Measurements from ENCODE around the gene RNF180.

RNF180 gene, protein sequence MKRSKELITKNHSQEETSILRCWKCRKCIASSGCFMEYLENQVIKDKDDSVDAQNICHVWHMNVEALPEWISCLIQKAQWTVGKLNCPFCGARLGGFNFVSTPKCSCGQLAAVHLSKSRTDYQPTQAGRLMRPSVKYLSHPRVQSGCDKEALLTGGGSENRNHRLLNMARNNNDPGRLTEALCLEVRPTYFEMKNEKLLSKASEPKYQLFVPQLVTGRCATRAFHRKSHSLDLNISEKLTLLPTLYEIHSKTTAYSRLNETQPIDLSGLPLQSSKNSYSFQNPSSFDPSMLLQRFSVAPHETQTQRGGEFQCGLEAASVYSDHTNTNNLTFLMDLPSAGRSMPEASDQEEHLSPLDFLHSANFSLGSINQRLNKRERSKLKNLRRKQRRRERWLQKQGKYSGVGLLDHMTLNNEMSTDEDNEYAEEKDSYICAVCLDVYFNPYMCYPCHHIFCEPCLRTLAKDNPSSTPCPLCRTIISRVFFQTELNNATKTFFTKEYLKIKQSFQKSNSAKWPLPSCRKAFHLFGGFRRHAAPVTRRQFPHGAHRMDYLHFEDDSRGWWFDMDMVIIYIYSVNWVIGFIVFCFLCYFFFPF

DNA sequence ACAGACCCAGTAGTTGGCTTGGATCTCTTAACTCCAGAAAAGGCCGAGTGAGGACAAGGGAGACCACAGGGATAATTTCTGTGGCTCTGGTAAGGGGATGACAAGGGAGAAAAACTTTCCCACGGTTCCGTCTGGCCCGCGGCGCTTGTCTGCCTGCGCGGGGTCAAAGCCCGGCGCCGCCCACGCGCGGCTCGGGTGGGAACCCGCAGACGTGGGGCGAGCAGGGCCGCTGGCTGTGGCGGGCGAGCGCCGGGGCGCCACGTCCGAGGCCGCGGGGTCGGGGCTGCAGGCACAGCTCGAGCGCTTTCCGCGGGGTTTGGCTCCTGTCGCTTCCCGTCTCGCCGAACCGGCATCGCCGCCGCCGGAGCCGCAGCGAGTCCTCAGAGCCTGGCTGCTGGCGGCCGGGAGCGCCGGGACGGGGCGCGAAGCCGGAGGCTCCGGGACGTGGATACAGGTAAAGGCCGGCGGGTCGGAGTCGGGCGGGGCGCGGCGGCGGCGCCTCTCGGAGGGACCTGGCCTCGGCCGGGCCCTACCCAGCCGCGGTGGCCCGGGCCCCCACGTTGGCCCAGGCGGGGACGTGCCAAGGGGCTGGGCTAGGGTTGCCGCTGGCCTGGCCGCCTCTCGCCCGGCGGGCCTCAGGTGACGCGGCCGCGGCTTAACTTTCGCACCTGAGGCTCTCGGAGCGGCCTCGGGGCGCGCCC is at the start of gene RNF180:
Gene RNF180 (plus strand): TSS at position 344 of the 701 bp plus-strand sequence. CDS start 34,965 bp downstream, outside the sequence.
- TF ChIP-seq, protein P1, sequence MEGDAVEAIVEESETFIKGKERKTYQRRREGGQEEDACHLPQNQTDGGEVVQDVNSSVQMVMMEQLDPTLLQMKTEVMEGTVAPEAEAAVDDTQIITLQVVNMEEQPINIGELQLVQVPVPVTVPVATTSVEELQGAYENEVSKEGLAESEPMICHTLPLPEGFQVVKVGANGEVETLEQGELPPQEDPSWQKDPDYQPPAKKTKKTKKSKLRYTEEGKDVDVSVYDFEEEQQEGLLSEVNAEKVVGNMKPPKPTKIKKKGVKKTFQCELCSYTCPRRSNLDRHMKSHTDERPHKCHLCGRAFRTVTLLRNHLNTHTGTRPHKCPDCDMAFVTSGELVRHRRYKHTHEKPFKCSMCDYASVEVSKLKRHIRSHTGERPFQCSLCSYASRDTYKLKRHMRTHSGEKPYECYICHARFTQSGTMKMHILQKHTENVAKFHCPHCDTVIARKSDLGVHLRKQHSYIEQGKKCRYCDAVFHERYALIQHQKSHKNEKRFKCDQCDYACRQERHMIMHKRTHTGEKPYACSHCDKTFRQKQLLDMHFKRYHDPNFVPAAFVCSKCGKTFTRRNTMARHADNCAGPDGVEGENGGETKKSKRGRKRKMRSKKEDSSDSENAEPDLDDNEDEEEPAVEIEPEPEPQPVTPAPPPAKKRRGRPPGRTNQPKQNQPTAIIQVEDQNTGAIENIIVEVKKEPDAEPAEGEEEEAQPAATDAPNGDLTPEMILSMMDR (IDR thresholded peaks at IDR 0.05; ENCODE audit: extremely low read depth, missing control alignments), result no peak
- DNase-seq (ENCODE audit: low spot score), result peak; percentile 57

DNA sequence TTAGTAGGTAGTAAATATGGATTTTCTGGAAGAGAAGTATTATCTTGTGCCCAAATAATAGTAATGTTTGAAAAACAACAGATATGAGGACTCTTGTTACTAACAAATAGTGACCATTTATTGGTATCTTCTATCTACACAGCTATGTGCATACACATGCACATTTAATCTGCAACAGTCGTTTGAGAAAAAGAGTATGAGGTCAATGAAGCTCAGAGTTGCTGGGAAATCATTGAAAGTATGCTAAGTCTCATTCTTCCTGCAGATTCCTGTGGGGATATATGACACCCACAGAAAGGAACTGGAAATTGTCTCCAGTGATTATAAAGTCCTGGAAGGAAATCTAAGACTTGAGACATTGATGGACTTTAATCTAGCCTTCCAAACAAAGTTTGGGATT is 40.1 kb upstream of the RNF180 start:
- TF ChIP-seq, protein P1 (IDR thresholded peaks at IDR 0.05; ENCODE audit: extremely low read depth, missing control alignments), result no peak
- no peak for DNase-seq (ENCODE audit: low spot score)

DNA sequence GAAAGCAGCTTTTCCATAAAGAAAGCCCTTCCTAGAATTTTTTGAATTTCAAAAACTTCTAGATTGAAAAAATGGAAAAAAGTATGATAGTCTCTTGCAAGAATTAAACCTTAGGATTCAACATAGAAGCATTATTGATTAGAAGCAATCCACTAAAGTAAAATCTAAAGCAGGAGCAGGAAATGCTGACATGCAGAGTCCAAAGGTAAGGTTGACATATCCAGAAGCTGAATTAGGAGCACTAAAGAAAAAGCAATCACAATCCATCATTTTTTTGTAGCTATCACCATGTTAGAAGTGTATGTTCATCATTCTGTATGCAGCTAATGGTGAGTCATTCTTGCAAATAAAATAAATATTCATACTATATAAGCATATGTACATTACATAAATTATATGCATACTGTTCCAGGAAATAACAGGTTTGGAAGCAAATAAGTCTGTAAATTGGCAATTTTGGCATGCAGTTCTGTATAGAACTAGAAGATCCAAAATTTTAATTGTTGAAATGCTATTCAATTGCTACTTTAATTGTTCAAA is 39.4 kb upstream of the RNF180 start:
- TF ChIP-seq, protein P1 (IDR thresholded peaks at IDR 0.05; ENCODE audit: extremely low read depth, missing control alignments), result no peak
- no peak for DNase-seq (ENCODE audit: low spot score)

DNA sequence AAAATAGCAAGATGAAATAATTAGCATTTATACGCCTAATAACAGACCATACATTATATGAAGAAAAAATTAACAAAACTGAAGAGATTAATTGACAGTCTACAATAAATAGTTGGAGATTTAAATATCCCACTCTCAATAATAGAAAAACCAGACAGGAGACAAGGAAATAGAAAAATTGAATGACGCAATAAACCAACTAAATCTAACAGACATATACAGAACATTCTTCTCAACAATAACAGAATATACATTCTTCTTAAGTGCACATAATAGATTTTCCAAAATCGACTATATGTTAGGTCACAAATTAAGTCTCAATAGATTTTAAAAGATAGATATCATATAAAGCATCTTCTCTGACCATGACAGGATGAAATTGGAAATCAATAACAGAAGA is 25.6 kb upstream of the RNF180 start:
- DNase-seq (ENCODE audit: low spot score), result no peak
- TF ChIP-seq, protein P1 (IDR thresholded peaks at IDR 0.05; ENCODE audit: extremely low read depth, missing control alignments), result no peak

DNA sequence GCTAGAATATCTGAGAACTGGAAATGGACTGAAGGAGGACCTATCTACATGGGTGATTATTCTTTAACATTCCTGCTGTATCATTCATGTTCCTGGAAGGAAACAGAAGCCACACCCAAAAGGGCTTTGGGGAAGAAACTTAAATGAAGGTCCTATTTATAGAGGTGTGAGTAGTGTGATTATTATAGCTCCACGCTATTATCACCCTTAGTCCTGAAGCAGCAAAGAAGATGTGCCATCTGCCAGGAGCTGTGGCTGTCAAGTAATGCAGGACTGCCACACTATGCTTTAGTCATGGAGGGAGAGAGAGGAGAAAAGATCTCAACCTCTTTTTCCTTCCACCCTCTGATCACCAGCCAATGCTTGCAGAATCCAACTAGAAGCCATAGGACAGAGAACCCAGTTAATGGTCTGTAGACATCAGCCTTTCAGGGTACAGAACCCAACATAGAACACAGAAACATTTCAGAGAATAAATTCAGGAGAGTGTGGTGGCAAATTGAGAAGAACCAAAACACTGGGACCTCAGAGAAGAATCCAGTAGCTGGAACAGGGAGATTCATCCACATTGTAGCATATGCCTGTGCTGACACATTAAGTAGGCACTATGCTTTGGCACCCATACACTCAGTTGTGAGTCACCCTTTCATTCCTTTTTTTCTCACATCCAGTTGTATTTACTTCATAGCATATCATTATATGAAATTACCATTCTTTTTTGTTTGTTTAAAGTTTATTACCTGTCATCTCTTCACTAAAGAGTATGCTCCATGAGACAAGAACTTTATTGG is 21.0 kb upstream of the RNF180 start:
- DNase-seq (ENCODE audit: low spot score), result no peak
- TF ChIP-seq, protein P1 (IDR thresholded peaks at IDR 0.05; ENCODE audit: extremely low read depth, missing control alignments), result no peak

DNA sequence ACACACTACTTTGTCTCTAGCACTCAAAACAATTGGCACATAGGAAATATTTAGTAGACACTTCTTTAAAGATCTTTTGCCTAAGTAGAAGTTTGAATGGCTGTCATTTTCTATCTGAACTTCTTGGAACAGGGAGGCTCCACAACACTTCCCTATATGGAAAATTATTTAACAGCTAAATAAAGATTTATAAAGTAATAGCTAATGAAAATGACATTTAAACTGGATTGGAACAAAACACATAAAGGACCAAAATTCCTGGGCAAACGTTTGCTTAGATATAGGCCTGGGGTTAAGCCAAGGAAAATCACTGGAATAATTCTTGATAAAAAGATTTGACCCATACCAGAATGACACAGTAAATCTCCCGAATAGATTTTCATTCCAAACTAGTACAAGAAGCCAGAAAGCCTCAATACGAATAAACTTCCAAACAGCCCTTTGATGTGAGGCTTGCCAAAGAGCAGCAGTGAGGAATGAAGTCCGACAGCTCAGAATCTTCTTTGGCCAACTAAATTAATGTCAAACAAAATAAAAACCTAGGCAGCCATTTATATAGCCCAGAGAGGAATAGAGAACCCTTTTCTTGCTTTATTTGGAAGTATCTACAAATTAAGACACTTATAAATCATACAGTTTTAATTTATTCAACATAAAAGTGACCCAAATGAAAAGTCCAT is 20.3 kb upstream of the RNF180 start:
- TF ChIP-seq, protein P1 (IDR thresholded peaks at IDR 0.05; ENCODE audit: extremely low read depth, missing control alignments), result no peak
- DNase-seq (ENCODE audit: low spot score), result no peak

All from GM20000 (cell line).